Activated CD4-positive, alpha-beta memory T cell treated with anti-CD3 and anti-CD28 coated beads for 36 hours (primary cell): Measurements from ENCODE around the gene WDR6. TPM values are rescaled to one million over a fixed set of nuclear protein-coding genes. Genes with fewer than 3 reads are reported as not detected.
A peak's percentile ranks its signal among the peaks of the same experiment; 100 is the strongest.

ENCODE experiments used
- CTCF ChIA-PET: fragments of 350-600 bp; sonication (Branson Sonifier 250); formaldehyde crosslinking; loops from one replicate; lab custom pipeline; 2021; ENCODE audit warnings: antibody characterized with exemption, inconsistent platforms; lab: Charles Lee
- POLR2A ChIA-PET: fragments of 350-600 bp; sonication (Branson Sonifier 250); formaldehyde crosslinking; loops from one replicate; lab custom pipeline; 2021; ENCODE audit warnings: antibody characterized with exemption; lab: Charles Lee
- DNase-seq: peaks from one replicate; pipeline ENCODE4 v3.0.0-alpha.2; 2020
- H3K27ac Mint-ChIP-seq: one replicate; pipeline ENCODE4 v1.8.0; 2021; ENCODE audit warnings: mixed read lengths
- H3K27me3 Mint-ChIP-seq: one replicate; pipeline ENCODE4 v1.8.0; 2021; ENCODE audit warnings: mixed read lengths
- H3K36me3 Mint-ChIP-seq: one replicate; pipeline ENCODE4 v1.8.0; 2021; ENCODE audit warnings: mixed read lengths
- H3K4me1 Mint-ChIP-seq: one replicate; pipeline ENCODE4 v1.8.0; 2021; ENCODE audit warnings: low read depth, mixed read lengths
- H3K4me3 Mint-ChIP-seq: one replicate; pipeline ENCODE4 v1.8.0; 2021; ENCODE audit warnings: mild to moderate bottlenecking, mixed read lengths
- H3K9me3 Mint-ChIP-seq: one replicate; pipeline ENCODE4 v1.8.0; 2021; ENCODE audit warnings: mixed read lengths
- intact Hi-C: fragments of 100-400 bp; cut with micrococcal nuclease; formaldehyde crosslinking; loops from one replicate; pipeline ENCODE4 v1.15.1; 2023
- microRNA-seq: library from miRNA; unstranded; fragments of <30 nt; microRNA quantifications from one replicate; pipeline ENCODE4 v1.2.0, GENCODE V29; 2022; ENCODE audit warnings: borderline number of aligned reads, borderline microRNAs expressed, borderline replicate concordance
- total RNA-seq, 2 experiments: library from RNA; stranded (reverse); gene quantifications; one replicate each; pipeline ENCODE4 v1.2.3, GENCODE V29; 2021

WDR6 gene
- total RNA-seq, 2 experiments from 2014 or later: 139 to 144 TPM

DNA sequence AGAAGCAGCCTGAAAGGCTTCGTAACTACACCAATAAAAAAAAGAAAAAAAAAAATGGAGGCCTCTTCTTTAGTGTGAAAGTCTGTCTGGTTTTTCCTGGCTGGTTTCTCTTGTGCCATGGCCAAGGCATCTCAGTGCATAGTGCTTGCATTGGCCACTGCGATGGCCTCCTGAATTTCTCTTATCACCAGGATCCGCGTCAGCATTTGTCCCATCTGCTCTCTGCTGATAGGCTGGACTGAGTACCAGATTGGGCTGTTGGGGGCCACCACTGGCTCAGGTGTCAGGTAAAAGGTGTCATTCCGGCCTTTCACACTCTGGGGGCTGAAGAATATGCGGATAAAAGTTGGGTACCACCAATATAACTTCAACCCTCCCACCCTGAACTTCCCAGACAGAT lies 23.1 kb downstream of the WDR6 start:
- Mint-ChIP-seq H3K4me3 (no peak overlapping the region), H3K4me1 (peaks cover 34% of the 10 kb centered on the region), H3K27me3 (no peaks in the 10 kb centered on the region), H3K36me3 (peaks cover 55% of the 10 kb centered on the region), H3K27ac (no peak overlapping the region), H3K9me3 (no peaks in the 10 kb centered on the region)
- intact Hi-C loops: no loop called here
- POLR2A ChIA-PET: interaction anchor here (2.2 kb wide), 1 partner anchor 8 kb away, joined by 10 read pairs; the partner anchor contains the start of gene NDUFAF3
- CTCF ChIA-PET: interaction anchor here (1.2 to 2.0 kb wide), 2 partner anchors 8 to 310 kb away, joined by 3 to 12 read pairs; partner anchors contain the start of genes NDUFAF3 and USP4
- no peak for DNase-seq

DNA sequence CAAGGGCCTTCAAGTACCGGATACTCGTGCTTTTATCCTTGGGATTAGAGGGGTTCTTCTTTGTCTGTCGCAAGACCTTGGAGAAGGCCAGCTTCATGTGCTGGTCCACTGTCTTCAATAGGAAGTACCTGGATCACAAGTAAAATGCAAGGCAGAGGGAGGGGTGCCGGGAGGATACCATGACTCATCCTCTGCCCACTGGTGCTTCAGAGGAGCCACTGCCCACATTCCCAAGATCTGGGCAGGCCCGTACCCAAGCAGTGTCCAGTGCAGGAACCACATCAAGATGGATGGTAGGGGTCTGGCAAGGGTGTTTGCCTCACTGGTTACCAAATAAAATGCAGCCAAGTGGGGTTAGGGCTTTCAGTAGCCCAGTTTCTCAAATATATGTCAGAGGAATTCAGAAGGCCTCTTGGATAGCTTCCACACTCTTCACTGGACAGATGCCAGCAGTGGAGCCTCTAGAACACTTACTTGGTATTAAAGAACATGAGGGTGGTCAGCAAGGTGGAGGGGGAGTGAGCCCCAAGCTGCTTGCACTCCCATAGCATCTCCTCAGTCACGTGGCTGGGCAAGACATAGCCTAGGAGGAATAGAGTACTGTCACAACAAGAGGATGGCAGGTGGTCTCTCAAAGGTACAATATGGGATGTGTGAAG lies 25.6 kb downstream of the WDR6 start:
- H3K4me3 Mint-ChIP-seq: no peak overlapping the region
- CTCF ChIA-PET: interaction anchor here (0.6 kb wide), 1 partner anchor 103 kb away, joined by 3 read pairs; no protein-coding TSS in a partner anchor
- DNase-seq: no peak
- peaks cover 41% of the 10 kb centered on the region for H3K36me3 Mint-ChIP-seq
- peaks cover 11% of the 10 kb centered on the region for H3K4me1 Mint-ChIP-seq
- POLR2A ChIA-PET: no interaction called here
- H3K27ac Mint-ChIP-seq: no peak overlapping the region
- intact Hi-C loops: no loop called here
- no peaks in the 10 kb centered on the region for H3K27me3 Mint-ChIP-seq
- H3K9me3 Mint-ChIP-seq: no peaks in the 10 kb centered on the region

DNA sequence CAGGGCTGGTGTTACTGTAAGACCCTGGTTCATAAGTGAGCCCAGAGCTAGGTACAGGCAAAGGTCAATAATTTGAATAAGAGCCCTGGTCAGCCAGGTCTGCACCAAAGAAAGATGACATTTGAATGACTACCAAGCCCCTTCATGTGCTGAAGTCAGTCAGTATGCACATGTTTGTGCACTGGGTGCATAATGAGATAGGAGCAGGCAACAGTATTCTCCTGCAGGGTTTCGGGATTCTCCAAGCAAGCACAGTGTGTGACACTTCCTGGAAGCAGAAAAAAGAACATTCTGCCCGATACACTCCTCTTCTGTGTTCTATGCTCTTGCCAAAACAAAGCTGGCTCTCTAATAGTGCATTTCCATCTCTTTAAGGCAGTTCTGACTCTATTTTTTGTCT lies 27.5 kb downstream of the WDR6 start:
- Mint-ChIP-seq H3K27me3 (no peaks in the 10 kb centered on the region), H3K4me3 (no peak overlapping the region), H3K9me3 (no peaks in the 10 kb centered on the region), H3K4me1 (no peaks in the 10 kb centered on the region), H3K36me3 (peaks cover 28% of the 10 kb centered on the region), H3K27ac (peak overlapping the region; percentile 10)
- ChIA-PET POLR2A (no interaction called here), CTCF (interaction anchor here (0.7 kb wide), 1 partner anchor 118 kb away, joined by 4 read pairs; no protein-coding TSS in a partner anchor)
- DNase-seq: no peak
- intact Hi-C loops: no loop called here

DNA sequence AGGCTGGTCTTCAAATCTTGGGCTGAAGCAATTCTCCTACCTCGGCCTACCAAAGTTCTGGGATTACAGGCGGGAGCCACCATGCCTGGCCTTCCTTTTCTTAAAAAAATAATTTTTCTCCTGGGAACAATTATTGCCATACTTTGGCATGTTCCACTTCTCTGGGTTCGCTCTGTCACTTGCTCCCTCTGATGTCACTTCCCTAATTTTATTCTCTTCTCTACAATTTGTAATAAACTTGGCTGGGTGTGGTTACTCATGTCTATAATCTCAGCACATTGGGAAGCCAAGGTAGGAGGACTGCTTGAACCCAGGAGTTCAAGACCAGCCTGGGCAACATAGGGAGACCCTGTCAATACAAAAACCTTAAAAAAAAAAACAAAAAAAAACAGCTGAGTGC lies 28.1 kb downstream of the WDR6 start:
- POLR2A ChIA-PET: no interaction called here

DNA sequence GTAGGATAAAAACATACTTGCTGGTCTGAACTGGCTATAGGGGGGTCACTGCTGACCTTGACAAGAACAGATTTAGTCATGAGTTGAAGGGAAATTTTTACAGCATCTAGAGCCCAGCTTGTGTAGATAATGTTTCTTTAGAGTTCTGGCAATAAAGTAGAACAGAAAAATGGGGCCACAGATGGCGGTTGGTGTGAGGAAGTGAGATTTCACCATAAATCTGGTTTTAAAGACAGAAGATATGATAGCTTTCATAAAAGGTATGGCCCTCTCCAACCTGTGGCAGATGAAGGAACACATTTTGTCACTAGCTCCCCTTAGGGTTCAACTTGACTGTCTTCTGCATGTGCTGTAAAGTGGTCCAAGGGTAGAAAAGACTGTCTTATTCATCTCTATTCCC lies 46.4 kb downstream of the WDR6 start:
- peaks cover 34% of the 10 kb centered on the region for H3K36me3 Mint-ChIP-seq

More for the DNA sequence above, 28.1 kb downstream of the WDR6 start:
- Mint-ChIP-seq H3K9me3 (no peaks in the 10 kb centered on the region), H3K4me3 (no peak overlapping the region), H3K27me3 (no peaks in the 10 kb centered on the region), H3K4me1 (no peaks in the 10 kb centered on the region), H3K27ac (no peak overlapping the region), H3K36me3 (peaks cover 26% of the 10 kb centered on the region)
- CTCF ChIA-PET: interaction anchor here (0.6 kb wide), 1 partner anchor 292 kb away, joined by 3 read pairs; no protein-coding TSS in a partner anchor
- intact Hi-C loops: no loop called here
- no peak for DNase-seq

DNA sequence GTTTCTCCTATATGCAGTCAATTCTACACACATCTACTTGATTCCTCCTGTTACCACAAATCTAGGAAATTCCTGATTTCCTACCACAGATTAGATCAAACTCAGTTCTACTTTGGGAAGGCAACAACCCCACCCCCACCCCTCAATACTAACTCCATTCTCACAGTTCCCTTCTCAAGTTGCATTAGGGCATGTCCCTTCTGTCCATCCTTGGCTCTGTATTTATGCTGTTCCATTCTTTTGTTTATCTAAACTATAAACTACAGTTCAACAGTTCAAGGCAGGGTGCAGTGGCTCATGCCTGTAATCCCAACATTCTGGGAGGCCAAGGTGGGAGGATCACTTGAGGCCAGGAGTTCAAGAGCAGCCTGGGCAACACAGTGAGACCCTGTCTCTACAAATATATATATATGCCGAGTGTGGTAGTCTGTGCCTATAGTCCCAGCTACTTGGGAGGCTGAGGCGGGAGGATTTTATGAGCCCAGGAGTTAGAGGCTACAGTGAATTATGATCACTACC lies 47.2 kb downstream of the WDR6 start:
- no peaks in the 10 kb centered on the region for H3K27me3 Mint-ChIP-seq
- no peaks in the 10 kb centered on the region for H3K4me1 Mint-ChIP-seq
- peaks cover 34% of the 10 kb centered on the region for H3K36me3 Mint-ChIP-seq
- H3K9me3 Mint-ChIP-seq: no peaks in the 10 kb centered on the region
- H3K27ac Mint-ChIP-seq: no peak overlapping the region
- ChIA-PET POLR2A (no interaction called here), CTCF (no interaction called here)
- DNase-seq: no peak
- no peak overlapping the region for H3K4me3 Mint-ChIP-seq
- intact Hi-C loops: no loop called here

More for the DNA sequence above, 46.4 kb downstream of the WDR6 start:
- Mint-ChIP-seq H3K9me3 (no peaks in the 10 kb centered on the region), H3K27ac (no peak overlapping the region), H3K4me3 (no peak overlapping the region), H3K4me1 (no peaks in the 10 kb centered on the region), H3K27me3 (no peaks in the 10 kb centered on the region)
- CTCF ChIA-PET: no interaction called here
- intact Hi-C loops: no loop called here
- POLR2A ChIA-PET: interaction anchor here (0.6 kb wide), 1 partner anchor 36 kb away, joined by 4 read pairs; no protein-coding TSS in a partner anchor
- no peak for DNase-seq

DNA sequence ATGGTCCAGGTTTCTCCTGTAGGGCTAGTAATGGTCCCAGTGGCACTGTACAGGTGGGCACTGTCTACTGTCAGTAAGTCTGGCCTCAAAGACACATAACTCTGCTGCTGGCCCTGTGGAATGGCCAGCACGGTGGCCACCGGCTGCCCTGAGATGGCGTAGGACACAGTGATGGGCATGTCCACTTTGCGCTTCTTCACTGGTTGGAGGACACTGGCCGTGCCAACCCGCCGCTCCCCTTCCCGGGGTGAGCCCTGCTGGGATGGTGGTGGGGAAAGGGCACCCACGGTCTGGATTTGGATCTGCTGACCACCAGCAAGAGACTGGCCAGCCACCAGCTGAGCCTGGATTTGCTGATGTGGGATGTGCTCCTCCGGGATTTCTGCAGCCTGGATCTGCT lies 50.1 kb downstream of the WDR6 start:
- CTCF ChIA-PET: no interaction called here
- H3K36me3 Mint-ChIP-seq: peaks cover 27% of the 10 kb centered on the region
- DNase-seq: no peak
- no peaks in the 10 kb centered on the region for H3K9me3 Mint-ChIP-seq
- no peak overlapping the region for H3K4me3 Mint-ChIP-seq
- peaks cover 2% of the 10 kb centered on the region for H3K4me1 Mint-ChIP-seq
- POLR2A ChIA-PET: no interaction called here
- no peak overlapping the region for H3K27ac Mint-ChIP-seq
- no peaks in the 10 kb centered on the region for H3K27me3 Mint-ChIP-seq
- intact Hi-C loops: no loop called here

DNA sequence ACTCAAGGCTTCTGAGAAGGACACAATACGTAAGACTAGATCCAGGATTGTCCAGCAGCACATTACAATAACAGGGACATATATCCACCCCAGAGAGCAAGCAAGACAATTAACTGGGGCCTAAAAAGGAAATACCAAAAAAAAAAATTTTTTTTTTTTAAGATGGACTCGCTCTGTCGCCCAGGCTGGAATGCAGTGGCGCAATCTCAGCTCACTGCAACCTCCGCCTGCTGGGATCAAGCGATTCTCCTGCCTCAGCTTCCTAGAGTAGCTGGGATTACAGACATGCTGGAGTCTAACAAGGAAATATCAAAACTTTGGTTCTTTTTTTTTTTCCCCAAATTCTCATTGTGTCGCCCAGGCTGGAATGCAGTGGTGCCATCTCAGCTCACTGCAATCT lies 50.8 kb downstream of the WDR6 start:
- Mint-ChIP-seq H3K27me3 (no peaks in the 10 kb centered on the region), H3K4me1 (peaks cover 2% of the 10 kb centered on the region), H3K27ac (no peak overlapping the region), H3K36me3 (peaks cover 24% of the 10 kb centered on the region), H3K4me3 (no peak overlapping the region), H3K9me3 (no peaks in the 10 kb centered on the region)
- intact Hi-C loops: no loop called here
- no peak for DNase-seq
- ChIA-PET POLR2A (interaction anchor here (0.6 kb wide), 1 partner anchor 17 kb away, joined by 3 read pairs; no protein-coding TSS in a partner anchor), CTCF (no interaction called here)

Small RNAs within 50 kb of the gene (microRNA-seq; reads per million reads assigned to microRNA genes)
- gene MIR191 (10,841 reads per million, percentile 96 among the genes with 10 or more reads in this experiment), gene MIR425 (4,973 reads per million, percentile 94 among the genes with 10 or more reads in this experiment)

Other genes with a start within 250 kb of the WDR6 start
- gene PRKAR2A, start 159.5 kb upstream of the WDR6 start, total RNA-seq: 10 to 100 TPM; 30.4 to 32.7 TPM
- 10 to 100 TPM; 16.7 to 18.2 TPM for gene SLC25A20, start 108.5 kb upstream of the WDR6 start, total RNA-seq
- 100 to 1,000 TPM; 109 to 130 TPM for gene ARIH2, start 88.5 kb upstream of the WDR6 start, total RNA-seq
- gene P4HTM, start 17.1 kb upstream of the WDR6 start, total RNA-seq: 10 to 100 TPM; 32.7 to 32.8 TPM
- 10 to 100 TPM; 26.2 to 26.5 TPM for gene DALRD3, start 11.2 kb downstream of the WDR6 start, total RNA-seq
- 100 to 1,000 TPM; 101 to 106 TPM for gene NDUFAF3, start 14.7 kb downstream of the WDR6 start, total RNA-seq
- gene IMPDH2, start 22.0 kb downstream of the WDR6 start, total RNA-seq: 100 to 1,000 TPM; 430 to 454 TPM
- gene QRICH1, start 86.7 kb downstream of the WDR6 start, total RNA-seq: 100 to 1,000 TPM; 124 to 128 TPM
- 100 to 1,000 TPM; 249 to 286 TPM for gene QARS1, start 97.4 kb downstream of the WDR6 start, total RNA-seq
- 10 to 100 TPM; 44.1 to 45.3 TPM for gene USP19, start 113.4 kb downstream of the WDR6 start, total RNA-seq
- gene LAMB2, start 125.7 kb downstream of the WDR6 start, total RNA-seq: not detected
- 10 to 100 TPM; 18.8 to 19.7 TPM for gene CCDC71, start 158.9 kb downstream of the WDR6 start, total RNA-seq
- 1 to 10 TPM; 1.8 to 2.9 TPM for gene KLHDC8B, start 164.2 kb downstream of the WDR6 start, total RNA-seq